HepG2 (cell line): ENCODE data around the gene AFAP1. TPM values are rescaled to one million over a fixed set of nuclear protein-coding genes. Genes with fewer than 3 reads are reported as not detected.

Experiments used
- ATAC-seq: fragments of 200-7000 bp; cut with Tn5 transposase; 3 replicates; pipeline ENCODE4 v1.9.1; 2020; ENCODE audit warnings: mild to moderate bottlenecking, moderate library complexity
- BruUV-seq: library from RNA; stranded (reverse); fragments of 400-500 nt; replicated peaks from 2 replicates; lab custom pipeline; 2021; lab: Mats Ljungman, UMichigan
- CTCF ChIA-PET: fragments of 300-600 bp; formaldehyde crosslinking; extraction: SDS; loops from one replicate; lab custom pipeline; 2021; ENCODE audit warnings: low total read pairs, inconsistent platforms, low intra/inter-chr PET ratio; lab: Yijun Ruan, JAX
- POLR2A ChIA-PET: fragments of 350-600 bp; sonication (Branson Sonifier 250); formaldehyde crosslinking; loops from one replicate; lab custom pipeline; 2020; ENCODE audit warnings: antibody characterized with exemption, inconsistent platforms; lab: Yijun Ruan, JAX
- DNase-seq: peaks from one replicate; pipeline ENCODE4 v3.0.0-alpha.2; 2015; ENCODE audit warnings: low spot score
- FAIRE-seq: peaks from 3 replicates; lab custom pipeline; 2011; peaks lifted over from hg19 to GRCh38; lab: Jason Lieb, UNC
- H2AFZ ChIP-seq: one replicate; pipeline ENCODE4 v1.6.1; 2011; ENCODE audit warnings: low read length, inconsistent platforms
- H3K27ac ChIP-seq: fragments of 300-600 bp; 3 replicates; pipeline ENCODE4 v1.8.0; 2011; ENCODE audit warnings: mixed run types, mild to moderate bottlenecking, mixed read lengths, low read length, inconsistent platforms; ENCODE audit not compliant: insufficient read depth; ENCODE audit errors: extremely low read length
- H3K27me3 ChIP-seq, 2 experiments: fragments of 200-600 bp in 1 of 2; 2 replicates in 1 of 2; 3 replicates in 1 of 2; pipeline versions ENCODE4 v1.6.0 to v1.8.0; 2011; ENCODE audit warnings: low read length in 2 of 2, mild to moderate bottlenecking in 2 of 2, moderate library complexity in 2 of 2, inconsistent platforms in 1 of 2; ENCODE audit not compliant: insufficient read depth in 2 of 2, control insufficient read depth in 1 of 2
- H3K36me3 ChIP-seq, 2 experiments: fragments of 200-600 bp in 1 of 2; replicated peaks in 1 of 2; 2 replicates in 1 of 2; 3 replicates in 1 of 2; pipeline versions ENCODE4 v1.5.1 to v1.8.0; 2011; ENCODE audit warnings: low read length in 2 of 2, inconsistent platforms in 1 of 2; ENCODE audit not compliant: insufficient read depth in 2 of 2, control insufficient read depth in 1 of 2
- H3K4me1 ChIP-seq: 2 replicates; pipeline ENCODE4 v1.5.1; 2012; ENCODE audit warnings: low read length, inconsistent platforms; ENCODE audit not compliant: insufficient read depth
- H3K4me2 ChIP-seq: 2 replicates; pipeline ENCODE4 v1.6.0; 2011; ENCODE audit warnings: low read depth, low read length, inconsistent platforms
- H3K4me3 ChIP-seq, 3 experiments: fragments of 200-600 bp in 1 of 3; sonication (generic), shearing (Covaris generic) in 1 of 3; replicated peaks in 1 of 3; 2 replicates each; pipeline ENCODE4 v1.5.1; 2011 to 2016; ENCODE audit warnings: low read length in 3 of 3, inconsistent platforms in 2 of 3, low read depth in 2 of 3, mild to moderate bottlenecking in 2 of 3, control low read depth in 1 of 3, mixed read lengths in 1 of 3; ENCODE audit not compliant: insufficient read depth in 1 of 3
- H3K79me2 ChIP-seq: one replicate; pipeline ENCODE4 v1.6.1; 2011; ENCODE audit warnings: low read length, inconsistent platforms; ENCODE audit not compliant: insufficient read depth
- H3K9ac ChIP-seq: 2 replicates; pipeline ENCODE4 v1.6.0; 2011; ENCODE audit warnings: mild to moderate bottlenecking, low read depth, low read length, inconsistent platforms; ENCODE audit not compliant: insufficient read depth
- H3K9me3 ChIP-seq: 2 replicates; pipeline ENCODE4 v1.5.1; 2012; ENCODE audit warnings: mild to moderate bottlenecking, low read length
- H4K20me1 ChIP-seq: 2 replicates; pipeline ENCODE4 v1.6.0; 2011; ENCODE audit warnings: inconsistent platforms, mild to moderate bottlenecking, low read length, moderate library complexity; ENCODE audit not compliant: insufficient read depth
- ATF7 ChIP-seq, 2 experiments: fragments of 450-650 bp in 1 of 2; sonication (generic) in 1 of 2; formaldehyde crosslinking in 1 of 2; IDR thresholded peaks; 2 replicates each; pipeline versions ENCODE4 v1.4.0 to v1.6.1; 2016 to 2020; ENCODE audit warnings: antibody characterized with exemption in 1 of 2, mild to moderate bottlenecking in 1 of 2, missing genetic modification reagents in 1 of 2
- JARID2 ChIP-seq: sonication (generic); formaldehyde crosslinking; IDR thresholded peaks from 2 replicates; pipeline ENCODE4 v1.8.1; 2023; ENCODE audit warnings: missing genetic modification reagents, inconsistent platforms; ENCODE audit not compliant: insufficient replicate concordance
- RAD21 ChIP-seq: fragments of 450-650 bp; formaldehyde crosslinking; IDR thresholded peaks from 2 replicates; pipeline ENCODE4 v1.5.0; 2020; ENCODE audit warnings: mild to moderate bottlenecking
- SMC3 ChIP-seq: IDR thresholded peaks from 2 replicates; pipeline ENCODE4 v1.6.1; 2011; ENCODE audit warnings: low read length, improper control_type of control experiment
- STAG1 ChIP-seq: sonication (generic); formaldehyde crosslinking; IDR thresholded peaks from 2 replicates; pipeline ENCODE4 v1.4.0; 2020; ENCODE audit warnings: missing genetic modification reagents
- ZFX ChIP-seq: sonication (generic); formaldehyde crosslinking; IDR thresholded peaks from 2 replicates; pipeline ENCODE4 v1.4.0; 2020; ENCODE audit warnings: mild to moderate bottlenecking, low read depth, missing genetic modification reagents, moderate library complexity
- ZNF263 ChIP-seq: sonication (generic); formaldehyde crosslinking; IDR thresholded peaks from 2 replicates; pipeline ENCODE4 v1.4.0; 2020; ENCODE audit warnings: missing genetic modification reagents
- WGBS: methylation state at CpG from one replicate; pipeline ENCODE4 v1.1.6; 2017; ENCODE audit warnings: low lambda C conversion rate; 5-methylcytosine and 5-hydroxymethylcytosine counted together
- in situ Hi-C: cut with HindIII; loops from 2 replicates; pipeline ENCODE4 v1.10.0; 2017; ENCODE audit warnings: low pct_unique_long_range_greater_than_20kb; ENCODE audit not compliant: extremely low pct_ligation_motif_present
- intact Hi-C: fragments of 100-400 bp; cut with micrococcal nuclease; formaldehyde crosslinking; loops from one replicate; pipeline ENCODE4 v1.10.0; 2022; ENCODE audit not compliant: unreplicated experiment
- polyA plus RNA-seq, 8 experiments: library from polyadenylated mRNA; depleted of rRNA in 3 of 8; stranded (reverse) in 7 of 8; unstranded in 1 of 8; fragments of >200 nt; fragmentation: Illumina TruSeq in 4 of 8; extraction: Trizol in 4 of 8; gene quantifications; 2 replicates each; pipeline versions ENCODE4 v1.2.1 to v1.2.3, GENCODE V29; 2011 to 2016; ENCODE audit warnings: low read depth in 4 of 8, missing spikeins in 1 of 8, mixed read lengths in 1 of 8; ENCODE audit not compliant: insufficient read depth in 1 of 8
- total RNA-seq, 5 experiments: library from RNA; depleted of rRNA; stranded (reverse); fragments of >200 nt; fragmentation: Illumina TruSeq; extraction: Trizol; gene quantifications; 2 replicates each; pipeline ENCODE4 v1.2.3, GENCODE V29; 2016; ENCODE audit warnings: low read depth in 1 of 5
- TF ChIP-seq, protein P1 (sequence below): sonication (generic); formaldehyde crosslinking; IDR thresholded peaks from 2 replicates; pipeline ENCODE4 v1.5.0; 2020; ENCODE audit warnings: mild to moderate bottlenecking, missing genetic modification reagents, moderate library complexity

AFAP1 gene
- total and polyA plus RNA-seq, 2 of the 13 experiments (the other 11 are each of a cell fraction or from before 2014, with no cell fraction given): 2.5 TPM

DNA sequence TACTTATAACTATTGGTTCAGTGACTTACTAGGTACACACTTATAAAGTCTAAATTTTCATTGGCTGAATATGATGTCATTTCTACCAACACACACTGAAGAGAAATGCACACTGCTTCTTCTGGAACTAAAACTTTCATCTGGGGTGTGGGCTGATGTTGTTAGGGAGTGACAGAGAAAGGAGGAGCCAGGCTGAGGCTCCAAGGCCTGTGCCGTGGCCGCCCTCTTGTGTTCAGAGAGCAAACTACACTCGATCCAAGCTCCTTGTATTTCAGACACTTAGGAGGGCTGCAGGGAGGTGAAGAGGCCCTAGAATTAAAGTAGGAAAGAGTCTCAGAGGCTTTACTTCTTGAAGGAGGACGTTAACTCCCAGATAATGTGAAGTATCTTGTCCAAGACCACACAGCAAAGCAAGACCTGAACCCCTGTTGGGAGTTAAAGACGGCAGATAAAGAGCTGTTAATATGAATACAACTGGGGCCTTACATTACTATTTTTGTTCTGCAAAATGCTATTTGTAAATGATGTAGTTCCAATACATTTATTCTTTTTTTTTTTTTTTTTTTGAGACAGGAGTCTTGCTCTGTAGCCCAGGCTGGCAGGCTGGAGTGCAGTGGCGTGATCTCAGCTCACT is 137.5 kb downstream of the AFAP1 start:
- POLR2A ChIA-PET: interaction anchor here (1.2 kb wide), 1 partner anchor 32 kb away, joined by 3 read pairs; no protein-coding TSS in a partner anchor
- H3K36me3 ChIP-seq: peaks cover 5 to 33% of the 10 kb centered on the region in 2 experiments; a peak in 3 of 5 replicates
- intact Hi-C loops: loop anchor here (1.0 kb wide), 3 partner anchors 32 to 41 kb away; no protein-coding TSS in a partner anchor
- no peak overlapping the region for H3K9ac ChIP-seq
- H3K27me3 ChIP-seq: no peaks in the 10 kb centered on the region
- H4K20me1 ChIP-seq: no peaks in the 10 kb centered on the region
- peak; percentile 8 for FAIRE-seq
- peaks cover 36% of the 10 kb centered on the region for H3K4me1 ChIP-seq
- no peak overlapping the region for H2AFZ ChIP-seq
- H3K4me3 ChIP-seq: no peak overlapping the region
- no peak for TF ChIP-seq ZFX (CRISPR knock-in tag)
- peak; percentile 88 for TF ChIP-seq SMC3
- TF ChIP-seq, protein P1, sequence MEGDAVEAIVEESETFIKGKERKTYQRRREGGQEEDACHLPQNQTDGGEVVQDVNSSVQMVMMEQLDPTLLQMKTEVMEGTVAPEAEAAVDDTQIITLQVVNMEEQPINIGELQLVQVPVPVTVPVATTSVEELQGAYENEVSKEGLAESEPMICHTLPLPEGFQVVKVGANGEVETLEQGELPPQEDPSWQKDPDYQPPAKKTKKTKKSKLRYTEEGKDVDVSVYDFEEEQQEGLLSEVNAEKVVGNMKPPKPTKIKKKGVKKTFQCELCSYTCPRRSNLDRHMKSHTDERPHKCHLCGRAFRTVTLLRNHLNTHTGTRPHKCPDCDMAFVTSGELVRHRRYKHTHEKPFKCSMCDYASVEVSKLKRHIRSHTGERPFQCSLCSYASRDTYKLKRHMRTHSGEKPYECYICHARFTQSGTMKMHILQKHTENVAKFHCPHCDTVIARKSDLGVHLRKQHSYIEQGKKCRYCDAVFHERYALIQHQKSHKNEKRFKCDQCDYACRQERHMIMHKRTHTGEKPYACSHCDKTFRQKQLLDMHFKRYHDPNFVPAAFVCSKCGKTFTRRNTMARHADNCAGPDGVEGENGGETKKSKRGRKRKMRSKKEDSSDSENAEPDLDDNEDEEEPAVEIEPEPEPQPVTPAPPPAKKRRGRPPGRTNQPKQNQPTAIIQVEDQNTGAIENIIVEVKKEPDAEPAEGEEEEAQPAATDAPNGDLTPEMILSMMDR (CRISPR knock-in tag): peak; percentile 90
- TF ChIP-seq JARID2: no peak
- TF ChIP-seq RAD21 (CRISPR knock-in tag): peak; percentile 69
- peak; percentile 79 for TF ChIP-seq STAG1 (CRISPR knock-in tag)
- TF ChIP-seq ATF7 (IDR thresholded peaks at IDR 0.05): peak; percentile 27; the same call in 1 of the 2 replicates
- TF ChIP-seq ATF7 (CRISPR knock-in tag; IDR thresholded peaks at IDR 0.05): no peak
- TF ChIP-seq ZNF263 (CRISPR knock-in tag): no peak
- TF ChIP-seq, all 625 proteins: peak for 5
- H3K4me2 ChIP-seq: no peak overlapping the region
- CTCF ChIA-PET: interaction anchor here (1.3 to 1.8 kb wide), 3 partner anchors 32 to 184 kb away, joined by 3 to 13 read pairs (median 11); no protein-coding TSS in a partner anchor
- in situ Hi-C loops: loop anchor here (5.0 kb wide), 3 partner anchors 35 to 185 kb away; no protein-coding TSS in a partner anchor
- DNase-seq: peak; percentile 67
- H3K79me2 ChIP-seq: no peaks in the 10 kb centered on the region
- H3K9me3 ChIP-seq: no peaks in the 10 kb centered on the region
- ATAC-seq: peak; percentile 43
- no TSS peak for BruUV-seq
- no peak overlapping the region for H3K27ac ChIP-seq
- WGBS: 32% methylated on average over 6 of the region's 6 CpGs
